ENCODE data around the gene HLCS. TPM values are rescaled to one million over a fixed set of nuclear protein-coding genes. Genes with fewer than 3 reads are reported as not detected.

HLCS gene
- total RNA-seq, 2 experiments from 2014 or later, result 12.5 to 15.5 TPM

DNA sequence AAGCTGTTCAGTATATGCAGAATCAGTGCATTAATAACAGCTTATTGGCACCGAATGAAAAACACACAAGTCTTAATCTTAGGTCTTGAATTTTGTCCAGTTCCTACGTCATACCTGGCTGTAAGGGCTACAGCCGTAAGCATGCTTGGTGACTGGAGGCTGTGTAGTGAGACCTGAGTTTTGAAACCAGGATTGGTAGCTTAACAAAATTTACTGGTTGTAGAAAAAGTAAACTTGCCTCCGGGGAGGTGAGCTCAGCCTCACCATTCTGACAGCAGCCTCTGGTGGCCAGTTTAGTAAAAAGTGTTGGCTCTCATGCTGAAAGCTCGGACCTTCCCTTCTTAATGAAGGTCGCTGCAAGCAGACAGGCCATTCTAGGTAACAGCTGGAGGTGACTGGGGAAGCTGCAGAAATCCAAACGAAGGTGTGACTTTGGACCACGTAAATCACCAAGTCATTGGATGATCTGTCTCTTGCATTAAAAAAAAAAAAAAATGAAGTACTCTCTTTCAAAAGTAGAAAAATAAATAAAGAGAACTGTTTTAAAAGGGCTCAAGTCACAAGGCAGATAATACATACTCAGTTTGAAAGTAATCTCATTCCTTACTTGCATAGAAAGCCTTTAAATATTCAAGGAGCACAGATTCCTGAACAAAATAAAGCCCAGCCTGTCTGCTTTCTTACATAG lies 48.9 kb downstream of the HLCS start:
- H3K27ac Mint-ChIP-seq, result no peak overlapping the region
- no peak for DNase-seq
- ATAC-seq, result no peak

GRCh38 chr21:36916718-36917117 lies 49.8 kb downstream of the HLCS start:
- H3K9me3 Mint-ChIP-seq, result no peaks in the 10 kb centered on the region
- no peak overlapping the region for H3K4me3 Mint-ChIP-seq
- ATAC-seq (no peak), DNase-seq (no peak)
- H3K36me3 Mint-ChIP-seq (ENCODE audit: low read depth), result no peaks in the 10 kb centered on the region
- CTCF ChIA-PET, result interaction anchor here (0.7 to 1.7 kb wide), 5 partner anchors 10 to 74 kb away, joined by 3 to 7 read pairs (median 4); no protein-coding TSS in a partner anchor
- H3K27me3 Mint-ChIP-seq, result no peaks in the 10 kb centered on the region
- H3K4me1 Mint-ChIP-seq (ENCODE audit: low read depth), result peaks cover 7% of the 10 kb centered on the region
- POLR2A ChIA-PET, result interaction anchor here (1.1 kb wide), 1 partner anchor 35 kb away, joined by 3 read pairs; no protein-coding TSS in a partner anchor
- H3K27ac Mint-ChIP-seq, result no peak overlapping the region
- intact Hi-C loops (cut with micrococcal nuclease), result no loop called here
- no peak for TF ChIP-seq CTCF (IDR thresholded peaks at IDR 0.05)

More for the DNA sequence above, 48.9 kb downstream of the HLCS start:
- ChIA-PET CTCF (interaction anchor here (0.7 to 1.7 kb wide), 6 partner anchors 9 to 73 kb away, joined by 3 to 7 read pairs (median 4); no protein-coding TSS in a partner anchor), POLR2A (interaction anchor here (0.6 to 1.1 kb wide), 2 partner anchors 36 to 161 kb away, joined by 3 read pairs; no protein-coding TSS in a partner anchor)
- no peak for TF ChIP-seq CTCF (IDR thresholded peaks at IDR 0.05)
- Mint-ChIP-seq H3K9me3 (no peaks in the 10 kb centered on the region), H3K4me1 (ENCODE audit: low read depth) (peaks cover 7% of the 10 kb centered on the region), H3K4me3 (no peak overlapping the region), H3K27me3 (no peaks in the 10 kb centered on the region), H3K36me3 (ENCODE audit: low read depth) (no peaks in the 10 kb centered on the region)
- intact Hi-C loops (cut with micrococcal nuclease), result no loop called here

DNA sequence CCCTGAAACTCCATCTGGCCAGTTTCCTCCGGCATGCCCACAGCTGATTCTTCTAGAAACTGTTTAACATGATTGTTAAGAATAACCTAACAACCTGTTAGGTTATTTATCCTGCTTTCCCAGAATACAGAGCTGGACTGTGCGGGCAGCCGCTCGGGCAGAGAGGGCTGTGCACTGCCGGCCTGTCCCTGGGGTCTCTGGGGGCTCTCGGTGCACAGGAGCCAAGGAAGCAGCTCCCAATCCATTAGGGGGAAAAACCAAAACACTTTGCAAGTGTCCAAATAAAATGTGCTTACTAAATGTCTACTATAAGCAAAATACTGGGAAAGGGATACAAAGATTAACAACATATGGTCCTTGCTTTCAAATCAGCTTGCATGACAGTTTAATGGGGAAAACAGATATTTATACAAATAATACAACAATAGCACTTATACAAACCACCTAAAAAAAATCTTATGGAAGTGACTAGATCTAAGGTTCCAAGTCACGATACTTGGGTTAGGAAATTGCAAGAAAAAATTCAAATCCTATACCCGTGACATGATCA lies 50.7 kb downstream of the HLCS start:
- Mint-ChIP-seq H3K4me3 (no peak overlapping the region), H3K4me1 (ENCODE audit: low read depth) (peaks cover 7% of the 10 kb centered on the region), H3K27ac (no peak overlapping the region), H3K9me3 (no peaks in the 10 kb centered on the region), H3K36me3 (ENCODE audit: low read depth) (no peaks in the 10 kb centered on the region), H3K27me3 (no peaks in the 10 kb centered on the region)
- POLR2A ChIA-PET, result no interaction called here
- DNase-seq (no peak), ATAC-seq (no peak)
- CTCF ChIA-PET, result interaction anchor here (0.7 to 2.0 kb wide), 2 partner anchors 13 to 285 kb away, joined by 3 to 13 read pairs; no protein-coding TSS in a partner anchor
- intact Hi-C loops (cut with micrococcal nuclease), result no loop called here
- no peak for TF ChIP-seq CTCF (IDR thresholded peaks at IDR 0.05)

DNA sequence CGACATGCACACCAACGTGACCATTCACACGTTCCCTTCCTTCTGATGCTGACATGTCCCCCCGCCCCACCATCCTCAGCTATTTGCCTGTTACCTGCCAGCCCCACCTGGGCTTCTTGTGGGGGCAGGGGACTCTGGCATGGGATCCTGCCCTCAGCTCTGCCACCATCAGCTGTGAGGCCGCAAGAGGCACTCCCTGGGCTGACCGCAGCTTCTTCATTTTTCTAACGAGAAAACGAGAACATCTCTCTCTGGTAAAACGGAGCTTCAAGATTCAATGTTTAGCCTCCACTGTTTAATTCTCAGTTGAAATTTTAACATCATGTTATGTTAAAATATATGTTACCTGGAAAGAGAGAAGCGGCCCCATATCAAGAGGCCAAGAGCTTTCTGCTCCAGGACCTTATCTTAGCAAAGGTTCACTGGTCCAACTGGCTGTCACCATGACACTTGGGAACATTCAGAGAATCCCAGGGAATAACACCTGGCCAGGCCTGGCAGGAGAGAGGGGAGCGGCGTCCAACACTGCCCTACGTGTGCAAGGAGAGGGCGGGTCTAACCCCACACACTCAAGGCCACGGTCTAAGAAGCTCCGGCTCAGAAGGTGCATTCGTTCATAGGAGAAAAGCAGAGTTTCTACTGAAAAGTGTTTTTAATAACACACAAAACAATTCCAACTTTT lies 51.3 kb downstream of the HLCS start:
- DNase-seq (no peak), ATAC-seq (no peak)
- no peak for TF ChIP-seq CTCF (IDR thresholded peaks at IDR 0.05)
- Mint-ChIP-seq H3K4me3 (no peak overlapping the region), H3K27me3 (no peaks in the 10 kb centered on the region), H3K9me3 (no peaks in the 10 kb centered on the region), H3K27ac (no peak overlapping the region), H3K36me3 (ENCODE audit: low read depth) (no peaks in the 10 kb centered on the region), H3K4me1 (ENCODE audit: low read depth) (peaks cover 7% of the 10 kb centered on the region)
- intact Hi-C loops (cut with micrococcal nuclease), result no loop called here
- ChIA-PET POLR2A (no interaction called here), CTCF (interaction anchor here (0.7 to 2.0 kb wide), 3 partner anchors 10 to 284 kb away, joined by 3 to 13 read pairs (median 4); no protein-coding TSS in a partner anchor)

Measured in activated CD8-positive, alpha-beta T cell treated with anti-CD3 and anti-CD28 coated beads for 36 hours (primary cell).